Erythroblast (primary cell): ENCODE data around the gene SH3BGRL2.
"Not testable (repeated sequence)": the region's sequence is repeated elsewhere in the genome, so short reads cannot be mapped to it uniquely, and the experiment has no call there.

Experiments used
- GATA1 ChIP-seq: IDR thresholded peaks from 2 replicates; pipeline ENCODE4 v1.6.1; 2011; ENCODE audit warnings: low read depth, mild to moderate bottlenecking, control low read depth, low read length, moderate library complexity
- POLR2A ChIP-seq: IDR thresholded peaks from 2 replicates; pipeline ENCODE4 v1.6.1; 2011; ENCODE audit warnings: mild to moderate bottlenecking, low read length

DNA sequence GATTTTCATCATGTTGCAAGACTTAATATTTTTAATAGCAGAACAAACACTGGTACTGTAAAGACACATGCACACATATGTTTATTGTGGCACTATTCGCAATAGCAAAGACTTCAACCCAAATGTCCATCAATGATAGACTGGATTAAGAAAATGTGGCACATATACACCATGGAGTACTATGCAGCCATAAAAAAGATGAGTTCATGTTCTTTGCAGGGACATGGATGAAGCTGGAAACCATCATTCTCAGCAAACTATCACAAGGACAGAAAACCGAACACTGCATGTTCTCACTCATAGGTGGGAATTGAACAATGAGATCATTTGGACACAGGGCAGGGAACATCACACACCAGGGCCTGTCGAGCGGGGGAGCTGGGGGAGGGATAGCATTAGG is 51.6 kb downstream of the SH3BGRL2 start:
- not testable (repeated sequence) for TF ChIP-seq POLR2A, GATA1
